ENCODE results near the gene KLF5. TPM values are rescaled to one million over a fixed set of nuclear protein-coding genes. Genes with fewer than 3 reads are reported as not detected.

Gene KLF5
- total RNA-seq, 1 donor from 2014 or later, result 1.3 TPM

DNA sequence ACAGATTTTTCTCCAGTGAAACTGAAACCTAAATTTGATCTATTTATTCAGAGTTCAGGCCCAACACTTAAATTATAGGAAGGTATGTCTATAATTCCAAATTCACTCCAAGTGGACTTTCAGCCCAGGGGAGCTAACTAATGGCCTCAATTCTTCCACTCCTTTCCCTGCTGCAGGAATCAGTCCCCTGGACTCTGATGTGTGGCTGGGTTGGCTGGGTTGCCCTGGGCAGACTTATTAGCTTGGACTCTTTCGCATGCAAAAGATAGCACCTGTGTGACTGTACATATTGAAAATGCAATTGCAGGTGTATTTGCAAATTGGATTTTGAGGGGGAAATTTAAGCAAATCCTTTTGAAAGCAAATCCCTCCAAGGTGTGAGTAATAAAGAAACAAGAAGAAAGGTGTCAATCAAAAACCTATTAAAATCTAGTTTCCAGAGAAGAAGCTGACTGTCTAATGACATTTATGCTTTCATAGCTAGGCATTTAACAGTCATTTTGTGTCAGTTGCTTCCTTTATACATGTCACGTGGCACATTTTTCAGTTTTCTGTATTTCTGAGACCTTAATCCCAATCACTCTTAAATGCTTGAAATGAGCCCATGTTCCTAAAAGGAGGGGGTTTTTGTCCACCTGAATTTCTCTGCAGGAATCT is 42.7 kb downstream of the KLF5 start:
- Histone ChIP-seq H3K27ac (no peak overlapping the region), H3K9me3 (no peaks in the 10 kb centered on the region), H3K4me3 (no peak overlapping the region), H3K4me1 (no peaks in the 10 kb centered on the region), H3K36me3 (no peaks in the 10 kb centered on the region), H3K27me3 (no peaks in the 10 kb centered on the region)
- intact Hi-C loops (cut with DNase I), result no loop called here
- TF ChIP-seq, protein P1, sequence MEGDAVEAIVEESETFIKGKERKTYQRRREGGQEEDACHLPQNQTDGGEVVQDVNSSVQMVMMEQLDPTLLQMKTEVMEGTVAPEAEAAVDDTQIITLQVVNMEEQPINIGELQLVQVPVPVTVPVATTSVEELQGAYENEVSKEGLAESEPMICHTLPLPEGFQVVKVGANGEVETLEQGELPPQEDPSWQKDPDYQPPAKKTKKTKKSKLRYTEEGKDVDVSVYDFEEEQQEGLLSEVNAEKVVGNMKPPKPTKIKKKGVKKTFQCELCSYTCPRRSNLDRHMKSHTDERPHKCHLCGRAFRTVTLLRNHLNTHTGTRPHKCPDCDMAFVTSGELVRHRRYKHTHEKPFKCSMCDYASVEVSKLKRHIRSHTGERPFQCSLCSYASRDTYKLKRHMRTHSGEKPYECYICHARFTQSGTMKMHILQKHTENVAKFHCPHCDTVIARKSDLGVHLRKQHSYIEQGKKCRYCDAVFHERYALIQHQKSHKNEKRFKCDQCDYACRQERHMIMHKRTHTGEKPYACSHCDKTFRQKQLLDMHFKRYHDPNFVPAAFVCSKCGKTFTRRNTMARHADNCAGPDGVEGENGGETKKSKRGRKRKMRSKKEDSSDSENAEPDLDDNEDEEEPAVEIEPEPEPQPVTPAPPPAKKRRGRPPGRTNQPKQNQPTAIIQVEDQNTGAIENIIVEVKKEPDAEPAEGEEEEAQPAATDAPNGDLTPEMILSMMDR (IDR thresholded peaks at IDR 0.05), result no peak
- no peak for DNase-seq (ENCODE audit: low spot score in 2 of 2)

- TF ChIP-seq, protein P1 (IDR thresholded peaks at IDR 0.05), result no peak
- H3K4me1 ChIP-seq, result no peaks in the 10 kb centered on the region
- H3K27ac ChIP-seq, result no peak overlapping the region
- intact Hi-C loops (cut with DNase I), result no loop called here
- H3K4me3 ChIP-seq, result no peak overlapping the region
- H3K36me3 ChIP-seq, result no peaks in the 10 kb centered on the region
- no peak for DNase-seq (ENCODE audit: low spot score in 2 of 2)
- H3K9me3 ChIP-seq, result no peaks in the 10 kb centered on the region
- H3K27me3 ChIP-seq, result no peaks in the 10 kb centered on the region
Observed at GRCh38 chr13:73103238-73103637, 44.4 kb downstream of the KLF5 start.

GRCh38 chr13:73106513-73107178 is 47.8 kb downstream of the KLF5 start:
- Histone ChIP-seq H3K4me3 (no peak overlapping the region), H3K9me3 (no peaks in the 10 kb centered on the region), H3K27ac (no peak overlapping the region), H3K4me1 (no peaks in the 10 kb centered on the region), H3K36me3 (no peaks in the 10 kb centered on the region), H3K27me3 (no peaks in the 10 kb centered on the region)
- TF ChIP-seq, protein P1 (IDR thresholded peaks at IDR 0.05), result no peak
- intact Hi-C loops (cut with DNase I), result no loop called here
- DNase-seq (ENCODE audit: low spot score in 2 of 2), result no peak

DNA sequence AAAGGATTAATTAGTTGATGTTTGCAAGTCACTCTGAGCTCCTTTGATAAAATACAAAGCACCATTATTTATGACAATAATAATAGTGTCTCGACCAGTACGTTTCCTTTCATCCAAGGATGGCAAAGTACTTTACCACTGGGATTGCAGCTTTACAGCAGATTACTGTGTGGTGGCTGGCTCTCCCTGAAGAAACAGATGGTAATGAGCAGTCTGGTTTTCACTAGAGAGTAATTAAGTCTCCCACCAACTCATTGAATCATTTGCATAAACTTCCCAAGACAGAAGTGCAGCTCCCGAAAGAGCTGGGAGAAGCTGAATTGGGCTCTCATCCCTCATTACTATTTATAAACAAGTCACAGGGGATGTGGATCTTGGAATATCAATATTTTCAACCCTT is 48.7 kb downstream of the KLF5 start:
- intact Hi-C loops (cut with DNase I), result no loop called here
- no peaks in the 10 kb centered on the region for H3K27me3 ChIP-seq
- no peak overlapping the region for H3K4me3 ChIP-seq
- H3K9me3 ChIP-seq, result no peaks in the 10 kb centered on the region
- no peaks in the 10 kb centered on the region for H3K4me1 ChIP-seq
- H3K36me3 ChIP-seq, result no peaks in the 10 kb centered on the region
- DNase-seq (ENCODE audit: low spot score in 2 of 2), result no peak
- TF ChIP-seq, protein P1 (IDR thresholded peaks at IDR 0.05), result no peak
- no peak overlapping the region for H3K27ac ChIP-seq

DNA sequence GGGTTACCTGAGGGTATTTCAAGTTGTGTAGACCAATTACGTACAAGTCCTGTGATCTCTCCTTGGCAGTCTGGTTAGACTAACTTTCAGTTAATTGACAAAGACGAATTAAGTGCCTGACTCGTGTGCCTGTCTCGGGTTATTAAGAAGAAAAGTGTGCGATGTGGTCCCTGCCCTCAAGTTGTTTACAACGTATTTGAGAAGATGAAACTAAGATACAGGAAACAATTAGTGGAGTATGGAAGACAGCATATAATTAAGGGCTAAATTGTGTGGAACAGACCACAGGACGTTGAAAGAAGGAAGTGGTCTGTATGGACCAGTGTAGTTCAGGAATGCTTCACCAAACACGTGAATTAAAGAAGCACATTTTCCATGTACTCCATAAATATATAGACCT is 49.2 kb downstream of the KLF5 start:
- H3K27ac ChIP-seq, result no peak overlapping the region
- no peaks in the 10 kb centered on the region for H3K9me3 ChIP-seq
- H3K36me3 ChIP-seq, result no peaks in the 10 kb centered on the region
- TF ChIP-seq, protein P1 (IDR thresholded peaks at IDR 0.05), result no peak
- no peaks in the 10 kb centered on the region for H3K4me1 ChIP-seq
- intact Hi-C loops (cut with DNase I), result no loop called here
- H3K27me3 ChIP-seq, result no peaks in the 10 kb centered on the region
- no peak overlapping the region for H3K4me3 ChIP-seq
- DNase-seq (ENCODE audit: low spot score in 2 of 2), result no peak

Measured in ascending aorta (tissue), 2 donors.